Activated T-cell treated with anti-CD3 and anti-CD28 coated beads, Interleukin-2, amount 50 U/mL, for 4 hours (primary cell): Measurements from ENCODE around the gene CHST11. TPM values are rescaled to one million over a fixed set of nuclear protein-coding genes. Genes with fewer than 3 reads are reported as not detected.
A peak's percentile ranks its signal among the peaks of the same experiment; 100 is the strongest.

Source experiments
- ATAC-seq, 2 donors: fragments of 200-7000 bp; cut with Tn5 transposase; one replicate each; pipeline ENCODE4 v1.10.0; 2021
- DNase-seq: peaks from one replicate; pipeline ENCODE4 v3.0.0-alpha.2; 2020
- H3K27me3 Mint-ChIP-seq: one replicate; pipeline ENCODE4 v1.8.0; 2021; ENCODE audit warnings: low read depth, mixed read lengths
- H3K36me3 Mint-ChIP-seq: one replicate; pipeline ENCODE4 v1.8.0; 2022; ENCODE audit warnings: mixed read lengths; ENCODE audit not compliant: insufficient read depth
- H3K4me1 Mint-ChIP-seq: one replicate; pipeline ENCODE4 v1.8.0; 2021; ENCODE audit warnings: low read depth, mixed read lengths
- H3K4me3 Mint-ChIP-seq: one replicate; pipeline ENCODE4 v1.8.0; 2021; ENCODE audit warnings: mild to moderate bottlenecking, moderate library complexity, mixed read lengths
- H3K9me3 Mint-ChIP-seq: one replicate; pipeline ENCODE4 v1.8.0; 2021; ENCODE audit warnings: mixed read lengths
- total RNA-seq, 3 donors: library from RNA; stranded (reverse); gene quantifications; one replicate each; pipeline ENCODE4 v1.2.1, GENCODE V29; 2021

CHST11 gene
- 10 to 100 TPM; 40.5 to 70.7 (median 61.7) TPM for total RNA-seq

- Mint-ChIP-seq H3K4me3 (peak within 1 kb of the TSS; percentile 98), H3K36me3 (no peaks in the 10 kb centered on the region), H3K9me3 (no peaks in the 10 kb centered on the region), H3K4me1 (peaks cover 41% of the 10 kb centered on the region), H3K27me3 (no peaks in the 10 kb centered on the region)
- peak; percentile 76 to 79 for ATAC-seq
- peak; percentile 71 for DNase-seq
Measured at GRCh38 chr12:104456417-104456949, at the start of gene CHST11. Gene CHST11 (plus strand): TSS chr12:104456948.

- no peaks in the 10 kb centered on the region for H3K36me3 Mint-ChIP-seq
- no peak for ATAC-seq
- no peak overlapping the region for H3K4me3 Mint-ChIP-seq
- no peaks in the 10 kb centered on the region for H3K9me3 Mint-ChIP-seq
- no peak for DNase-seq
- peaks cover 6% of the 10 kb centered on the region for H3K4me1 Mint-ChIP-seq
- H3K27me3 Mint-ChIP-seq = peaks cover 2% of the 10 kb centered on the region
Measured at GRCh38 chr12:104407438-104407837, 49.3 kb upstream of the CHST11 start.

- ATAC-seq = no peak
- Mint-ChIP-seq H3K27me3 (peaks cover 2% of the 10 kb centered on the region), H3K36me3 (no peaks in the 10 kb centered on the region), H3K4me1 (peaks cover 10% of the 10 kb centered on the region), H3K4me3 (no peak overlapping the region), H3K9me3 (no peaks in the 10 kb centered on the region)
- no peak for DNase-seq
Measured at GRCh38 chr12:104407922-104408321, 48.8 kb upstream of the CHST11 start.

- H3K4me1 Mint-ChIP-seq = peaks cover 10% of the 10 kb centered on the region
- peaks cover 2% of the 10 kb centered on the region for H3K27me3 Mint-ChIP-seq
- no peaks in the 10 kb centered on the region for H3K9me3 Mint-ChIP-seq
- ATAC-seq (no peak), DNase-seq (no peak)
- H3K4me3 Mint-ChIP-seq = no peak overlapping the region
- no peaks in the 10 kb centered on the region for H3K36me3 Mint-ChIP-seq
Measured at GRCh38 chr12:104410326-104410725, 46.4 kb upstream of the CHST11 start.

- peaks cover 2% of the 10 kb centered on the region for H3K27me3 Mint-ChIP-seq
- no peaks in the 10 kb centered on the region for H3K9me3 Mint-ChIP-seq
Measured at GRCh38 chr12:104410786-104411185, 46.0 kb upstream of the CHST11 start.

GRCh38 chr12:104411826-104412641 lies 44.7 kb upstream of the CHST11 start:
- DNase-seq (no peak), ATAC-seq (peak; percentile 14 to 32)
- Mint-ChIP-seq H3K4me3 (no peak overlapping the region), H3K9me3 (no peaks in the 10 kb centered on the region), H3K36me3 (no peaks in the 10 kb centered on the region), H3K27me3 (peaks cover 2% of the 10 kb centered on the region), H3K4me1 (peaks cover 10% of the 10 kb centered on the region)

More at GRCh38 chr12:104410786-104411185, 46.0 kb upstream of the CHST11 start:
- H3K4me3 Mint-ChIP-seq = no peak overlapping the region
- ATAC-seq = no peak
- no peaks in the 10 kb centered on the region for H3K36me3 Mint-ChIP-seq
- DNase-seq = no peak
- H3K4me1 Mint-ChIP-seq = peaks cover 10% of the 10 kb centered on the region

GRCh38 chr12:104412681-104413080 lies 44.1 kb upstream of the CHST11 start:
- DNase-seq = no peak
- no peak for ATAC-seq
- no peaks in the 10 kb centered on the region for H3K36me3 Mint-ChIP-seq
- no peak overlapping the region for H3K4me3 Mint-ChIP-seq
- no peaks in the 10 kb centered on the region for H3K9me3 Mint-ChIP-seq
- H3K27me3 Mint-ChIP-seq = peaks cover 2% of the 10 kb centered on the region
- peaks cover 10% of the 10 kb centered on the region for H3K4me1 Mint-ChIP-seq

GRCh38 chr12:104413330-104413729 lies 43.4 kb upstream of the CHST11 start:
- Mint-ChIP-seq H3K27me3 (peaks cover 2% of the 10 kb centered on the region), H3K9me3 (no peaks in the 10 kb centered on the region), H3K36me3 (no peaks in the 10 kb centered on the region), H3K4me1 (peaks cover 10% of the 10 kb centered on the region), H3K4me3 (no peak overlapping the region)
- DNase-seq = no peak
- no peak for ATAC-seq

- H3K4me3 Mint-ChIP-seq = no peak overlapping the region
- H3K9me3 Mint-ChIP-seq = no peaks in the 10 kb centered on the region
- no peaks in the 10 kb centered on the region for H3K36me3 Mint-ChIP-seq
- no peak for ATAC-seq
- H3K4me1 Mint-ChIP-seq = peaks cover 10% of the 10 kb centered on the region
- no peaks in the 10 kb centered on the region for H3K27me3 Mint-ChIP-seq
- no peak for DNase-seq
Measured at GRCh38 chr12:104414581-104415341, 42.0 kb upstream of the CHST11 start.

GRCh38 chr12:104415342-104415980 lies 41.3 kb upstream of the CHST11 start:
- Mint-ChIP-seq H3K9me3 (no peaks in the 10 kb centered on the region), H3K4me1 (peaks cover 10% of the 10 kb centered on the region), H3K36me3 (no peaks in the 10 kb centered on the region), H3K27me3 (no peaks in the 10 kb centered on the region), H3K4me3 (no peak overlapping the region)
- no peak for DNase-seq
- ATAC-seq = no peak

GRCh38 chr12:104416136-104416535 lies 40.6 kb upstream of the CHST11 start:
- no peaks in the 10 kb centered on the region for H3K36me3 Mint-ChIP-seq
- H3K27me3 Mint-ChIP-seq = no peaks in the 10 kb centered on the region
- no peaks in the 10 kb centered on the region for H3K9me3 Mint-ChIP-seq
- DNase-seq = no peak
- no peak overlapping the region for H3K4me3 Mint-ChIP-seq
- H3K4me1 Mint-ChIP-seq = peaks cover 13% of the 10 kb centered on the region
- no peak for ATAC-seq

- DNase-seq = no peak
- no peaks in the 10 kb centered on the region for H3K9me3 Mint-ChIP-seq
- ATAC-seq = no peak
- H3K4me3 Mint-ChIP-seq = no peak overlapping the region
- H3K27me3 Mint-ChIP-seq = no peaks in the 10 kb centered on the region
- H3K4me1 Mint-ChIP-seq = peaks cover 15% of the 10 kb centered on the region
- H3K36me3 Mint-ChIP-seq = no peaks in the 10 kb centered on the region
Measured at GRCh38 chr12:104416585-104416984, 40.2 kb upstream of the CHST11 start.

- H3K36me3 Mint-ChIP-seq = no peaks in the 10 kb centered on the region
- DNase-seq (no peak), ATAC-seq (no peak)
- no peak overlapping the region for H3K4me3 Mint-ChIP-seq
- peaks cover 5% of the 10 kb centered on the region for H3K4me1 Mint-ChIP-seq
- H3K9me3 Mint-ChIP-seq = no peaks in the 10 kb centered on the region
- no peaks in the 10 kb centered on the region for H3K27me3 Mint-ChIP-seq
Measured at GRCh38 chr12:104419717-104420116, 37.0 kb upstream of the CHST11 start.

- ATAC-seq (peak; percentile 34 to 83), DNase-seq (no peak)
- Mint-ChIP-seq H3K36me3 (no peaks in the 10 kb centered on the region), H3K27me3 (no peaks in the 10 kb centered on the region), H3K4me3 (no peak overlapping the region), H3K4me1 (peaks cover 5% of the 10 kb centered on the region), H3K9me3 (no peaks in the 10 kb centered on the region)
Measured at GRCh38 chr12:104420868-104421267, 35.9 kb upstream of the CHST11 start.
